K562 (cell line): ENCODE measurements around the gene KRTAP10-8.

Experiments used
- CTCF ChIP-seq, 3 experiments: IDR thresholded peaks in 2 of 3; conservative IDR thresholded peaks in 1 of 3; 2 replicates each; pipeline ENCODE4 v1.5.1; 2011 to 2012; ENCODE audit warnings: low read length in 3 of 3, mild to moderate bottlenecking in 3 of 3, control low read depth in 2 of 3, improper control_type of control experiment in 1 of 3, inconsistent platforms in 1 of 3, low read depth in 1 of 3, mixed read lengths in 1 of 3, moderate library complexity in 1 of 3; ENCODE audit not compliant: insufficient read depth in 2 of 3
- MAFG ChIP-seq: fragments of 450-650 bp; conservative IDR thresholded peaks from 2 replicates; pipeline ENCODE4 v1.6.1; 2016; ENCODE audit warnings: missing genetic modification characterization, missing compliant biosample characterization
- NFYB ChIP-seq: IDR thresholded peaks from 2 replicates; pipeline ENCODE4 v1.6.1; 2011; ENCODE audit warnings: mild to moderate bottlenecking, moderate library complexity; ENCODE audit not compliant: insufficient read length; ENCODE audit errors: extremely low read depth
- POLR2A ChIP-seq: fragments of 450-650 bp; conservative IDR thresholded peaks from 2 replicates; pipeline ENCODE4 v1.6.1; 2016
- RBM39 ChIP-seq: fragments of 200-400 bp; formaldehyde crosslinking; optimal IDR thresholded peaks from 2 replicates; pipeline ENCODE3; 2018; ENCODE audit warnings: low read depth, low read length
- TCF7 ChIP-seq: sonication (generic); IDR thresholded peaks from 2 replicates; pipeline ENCODE4 v1.6.1; 2016; ENCODE audit warnings: antibody characterized with exemption, borderline replicate concordance
- THRA ChIP-seq: fragments of 450-650 bp; IDR thresholded peaks from 2 replicates; pipeline ENCODE4 v1.6.1; 2017; ENCODE audit warnings: mild to moderate bottlenecking, moderate library complexity
- ZSCAN29 ChIP-seq: fragments of 450-650 bp; IDR thresholded peaks from 2 replicates; pipeline ENCODE4 v1.6.1; 2017

- TF ChIP-seq TCF7 = no peak
- no peak for TF ChIP-seq NFYB
- no peak for TF ChIP-seq MAFG (tag)
- no peak for TF ChIP-seq ZSCAN29
- no peak for TF ChIP-seq POLR2A
- TF ChIP-seq THRA = no peak
- no peak for TF ChIP-seq RBM39
- TF ChIP-seq CTCF (IDR thresholded peaks at IDR 0.05 in 2 of 3, conservative IDR thresholded peaks at IDR 0.05 in 1 of 3; ENCODE audit: insufficient read depth in 2 of 3, low read depth in 1 of 3, low read length in 3 of 3) = no peak
These were observed 2.3 kb downstream of the KRTAP10-8 start for GRCh38 chr21:44614161-44614631.
